HL-60 (cell line): ENCODE data around the gene PPFIBP2.

Experiments used
- DNase-seq, 2 experiments: peaks; one replicate each; pipeline ENCODE4 v3.0.0-alpha.2; 2010 to 2020; ENCODE audit warnings: low read depth in 1 of 2, low spot score in 1 of 2
- H3K27ac ChIP-seq: fragments of 250-450 bp; sonication (Bioruptor Pico); replicated peaks from 2 replicates; pipeline ENCODE4 v1.5.1; 2020; ENCODE audit warnings: mild to moderate bottlenecking, moderate library complexity
- H3K27me3 ChIP-seq: fragments of 250-450 bp; sonication (Bioruptor Pico); 2 replicates; pipeline ENCODE4 v1.5.1; 2021; ENCODE audit warnings: mild to moderate bottlenecking, moderate library complexity; ENCODE audit not compliant: insufficient read depth, poor library complexity, severe bottlenecking
- H3K4me3 ChIP-seq: replicated peaks from 2 replicates; pipeline ENCODE4 v1.5.1; 2011; ENCODE audit warnings: mild to moderate bottlenecking, control low read depth, low read length; ENCODE audit not compliant: insufficient read depth
- CTCF ChIP-seq: IDR thresholded peaks from one replicate; pipeline ENCODE4 v1.5.1; 2011; ENCODE audit warnings: low read length, control low read depth, inconsistent platforms; ENCODE audit not compliant: insufficient read depth
- GABPA ChIP-seq: IDR thresholded peaks from 2 replicates; pipeline ENCODE4 v1.6.1; 2012; ENCODE audit warnings: low read depth
- POLR2AphosphoS5 ChIP-seq: IDR thresholded peaks from 2 replicates; pipeline ENCODE4 v1.6.1; 2012; ENCODE audit warnings: low read depth
- SPI1 ChIP-seq: IDR thresholded peaks from 2 replicates; pipeline ENCODE4 v1.6.1; 2012; ENCODE audit warnings: low read depth, mild to moderate bottlenecking, borderline replicate concordance
- TF ChIP-seq, protein P1 (sequence below): IDR thresholded peaks from 2 replicates; pipeline ENCODE4 v1.6.1; 2012; ENCODE audit warnings: low read depth; ENCODE audit not compliant: insufficient replicate concordance

PPFIBP2 gene

GRCh38 chr11:7638710-7639642, 125.2 kb downstream of the PPFIBP2 start:
- DNase-seq, result no peak
- no peak overlapping the region for H3K4me3 ChIP-seq
- no peak for TF ChIP-seq CTCF
- no peak for TF ChIP-seq GABPA
- TF ChIP-seq, protein P1, sequence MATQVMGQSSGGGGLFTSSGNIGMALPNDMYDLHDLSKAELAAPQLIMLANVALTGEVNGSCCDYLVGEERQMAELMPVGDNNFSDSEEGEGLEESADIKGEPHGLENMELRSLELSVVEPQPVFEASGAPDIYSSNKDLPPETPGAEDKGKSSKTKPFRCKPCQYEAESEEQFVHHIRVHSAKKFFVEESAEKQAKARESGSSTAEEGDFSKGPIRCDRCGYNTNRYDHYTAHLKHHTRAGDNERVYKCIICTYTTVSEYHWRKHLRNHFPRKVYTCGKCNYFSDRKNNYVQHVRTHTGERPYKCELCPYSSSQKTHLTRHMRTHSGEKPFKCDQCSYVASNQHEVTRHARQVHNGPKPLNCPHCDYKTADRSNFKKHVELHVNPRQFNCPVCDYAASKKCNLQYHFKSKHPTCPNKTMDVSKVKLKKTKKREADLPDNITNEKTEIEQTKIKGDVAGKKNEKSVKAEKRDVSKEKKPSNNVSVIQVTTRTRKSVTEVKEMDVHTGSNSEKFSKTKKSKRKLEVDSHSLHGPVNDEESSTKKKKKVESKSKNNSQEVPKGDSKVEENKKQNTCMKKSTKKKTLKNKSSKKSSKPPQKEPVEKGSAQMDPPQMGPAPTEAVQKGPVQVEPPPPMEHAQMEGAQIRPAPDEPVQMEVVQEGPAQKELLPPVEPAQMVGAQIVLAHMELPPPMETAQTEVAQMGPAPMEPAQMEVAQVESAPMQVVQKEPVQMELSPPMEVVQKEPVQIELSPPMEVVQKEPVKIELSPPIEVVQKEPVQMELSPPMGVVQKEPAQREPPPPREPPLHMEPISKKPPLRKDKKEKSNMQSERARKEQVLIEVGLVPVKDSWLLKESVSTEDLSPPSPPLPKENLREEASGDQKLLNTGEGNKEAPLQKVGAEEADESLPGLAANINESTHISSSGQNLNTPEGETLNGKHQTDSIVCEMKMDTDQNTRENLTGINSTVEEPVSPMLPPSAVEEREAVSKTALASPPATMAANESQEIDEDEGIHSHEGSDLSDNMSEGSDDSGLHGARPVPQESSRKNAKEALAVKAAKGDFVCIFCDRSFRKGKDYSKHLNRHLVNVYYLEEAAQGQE, result no peak
- no peak for TF ChIP-seq POLR2AphosphoS5
- TF ChIP-seq SPI1, result no peak
- no peaks in the 10 kb centered on the region for H3K27me3 ChIP-seq
- no peak overlapping the region for H3K27ac ChIP-seq

DNA sequence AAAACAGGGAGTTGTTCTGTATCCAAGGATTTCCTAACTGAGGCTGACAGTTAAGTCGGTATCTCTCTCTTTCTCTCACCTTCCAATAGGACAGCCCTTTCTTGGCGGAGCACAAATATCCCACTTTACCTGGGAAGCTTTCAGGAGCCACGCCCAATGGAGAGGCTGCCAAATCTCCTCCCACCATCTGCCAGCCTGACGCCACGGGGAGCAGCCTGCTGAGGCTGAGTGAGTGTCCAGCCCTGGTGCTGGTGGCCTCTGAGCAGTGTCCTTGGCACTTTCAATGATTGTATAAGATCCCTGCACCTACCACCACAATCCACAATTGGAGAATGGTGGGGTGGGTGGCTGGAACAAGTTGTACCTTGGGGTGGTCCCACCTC, 125.8 kb downstream of the PPFIBP2 start:
- Histone ChIP-seq H3K27ac (no peak overlapping the region), H3K4me3 (no peak overlapping the region), H3K27me3 (no peaks in the 10 kb centered on the region)
- no peak for DNase-seq
- TF ChIP-seq GABPA (no peak), POLR2AphosphoS5 (no peak), CTCF (no peak), SPI1 (no peak)
- TF ChIP-seq, protein P1, result no peak

DNA sequence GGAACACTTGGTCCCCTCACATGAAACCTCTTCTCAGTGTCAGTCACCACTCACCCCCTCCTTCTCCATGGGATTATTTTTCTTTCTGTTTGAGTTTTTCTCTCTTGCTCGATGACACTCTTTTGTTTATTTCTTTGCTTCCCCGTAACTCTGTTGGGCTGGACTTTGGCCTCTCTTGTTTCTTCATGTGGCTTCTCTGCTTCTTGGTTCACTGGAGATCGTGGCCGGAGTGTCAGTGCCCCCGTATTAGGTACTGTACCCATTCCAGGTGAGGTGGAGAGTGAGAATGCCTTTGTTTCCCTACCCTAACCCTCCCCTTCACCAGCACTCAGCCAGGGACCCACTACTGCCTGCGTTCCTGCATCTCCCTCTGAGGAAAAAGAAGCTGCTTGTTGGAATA, 127.0 kb downstream of the PPFIBP2 start:
- no peak for DNase-seq
- no peaks in the 10 kb centered on the region for H3K27me3 ChIP-seq
- no peak overlapping the region for H3K27ac ChIP-seq
- no peak overlapping the region for H3K4me3 ChIP-seq
- no peak for TF ChIP-seq GABPA
- no peak for TF ChIP-seq CTCF
- TF ChIP-seq, protein P1, result no peak
- TF ChIP-seq POLR2AphosphoS5, result no peak
- no peak for TF ChIP-seq SPI1
